Measurements from ENCODE around the gene GFI1B.

- TF ChIP-seq CTCF (IDR thresholded peaks at IDR 0.05) (no peak), POLR2A (IDR thresholded peaks at IDR 0.05; ENCODE audit: low read length) (no peak), PHF8 (IDR thresholded peaks at IDR 0.05; ENCODE audit: borderline replicate concordance, low read depth) (no peak), MAFK (IDR thresholded peaks at IDR 0.05; ENCODE audit: partially characterized antibody) (no peak), JUNB (IDR thresholded peaks at IDR 0.05) (no peak), RAD21 (conservative IDR thresholded peaks at IDR 0.05 in 1 of 2, IDR thresholded peaks at IDR 0.05 in 1 of 2) (no peak), ELK1 (IDR thresholded peaks at IDR 0.05; ENCODE audit: low read depth, low read length) (no peak), KDM1A (IDR thresholded peaks at IDR 0.05; ENCODE audit: low read depth) (no peak), NFE2L2 (conservative IDR thresholded peaks at IDR 0.05; ENCODE audit: low read length) (no peak), CEBPB (IDR thresholded peaks at IDR 0.05) (no peak), POLR2AphosphoS2 (conservative IDR thresholded peaks at IDR 0.05; ENCODE audit: low read length) (no peak), MYC (IDR thresholded peaks at IDR 0.05; ENCODE audit: borderline replicate concordance, low read length) (no peak), RARB (CRISPR knock-in tag; IDR thresholded peaks at IDR 0.05) (no peak), MAX (IDR thresholded peaks at IDR 0.05) (no peak)
Measured at GRCh38 chr9:133014696-133015095, 36.2 kb downstream of the GFI1B start.
